IMR-90 (cell line): ENCODE measurements around the gene EHMT1.

ENCODE experiments used
- BHLHE40 ChIP-seq: fragments of 150-350 bp; IDR thresholded peaks from 2 replicates; pipeline ENCODE4 v1.6.1; 2016; ENCODE audit warnings: mild to moderate bottlenecking, low read depth, low read length
- CEBPB ChIP-seq: IDR thresholded peaks from 2 replicates; pipeline ENCODE4 v1.6.1; 2012; ENCODE audit warnings: low read depth, low read length, improper control_type of control experiment
- CHD1 ChIP-seq: IDR thresholded peaks from 2 replicates; pipeline ENCODE4 v1.6.1; 2012; ENCODE audit warnings: low read depth, low read length, improper control_type of control experiment
- FOS ChIP-seq: fragments of 150-350 bp; IDR thresholded peaks from 2 replicates; pipeline ENCODE4 v1.6.1; 2016; ENCODE audit warnings: low read depth, low read length
- NFE2L2 ChIP-seq: fragments of 150-350 bp; IDR thresholded peaks from 2 replicates; pipeline ENCODE4 v1.6.1; 2016; ENCODE audit warnings: low read depth, mild to moderate bottlenecking, low read length
- POLR2A ChIP-seq: IDR thresholded peaks from 2 replicates; pipeline ENCODE4 v1.6.1; 2012; ENCODE audit warnings: mild to moderate bottlenecking, low read depth, low read length
- RFX5 ChIP-seq: IDR thresholded peaks from 2 replicates; pipeline ENCODE4 v1.8.0; 2012; ENCODE audit warnings: low read depth, mild to moderate bottlenecking, low read length, moderate library complexity
- USF2 ChIP-seq: fragments of 150-350 bp; IDR thresholded peaks from 2 replicates; pipeline ENCODE4 v1.6.1; 2017; ENCODE audit warnings: mild to moderate bottlenecking, antibody characterized with exemption, low read length, low read depth
- TF ChIP-seq, protein P1 (sequence below): conservative IDR thresholded peaks from 2 replicates; pipeline ENCODE4 v1.5.1; 2012; ENCODE audit warnings: mild to moderate bottlenecking, low read depth, low read length, improper control_type of control experiment

DNA sequence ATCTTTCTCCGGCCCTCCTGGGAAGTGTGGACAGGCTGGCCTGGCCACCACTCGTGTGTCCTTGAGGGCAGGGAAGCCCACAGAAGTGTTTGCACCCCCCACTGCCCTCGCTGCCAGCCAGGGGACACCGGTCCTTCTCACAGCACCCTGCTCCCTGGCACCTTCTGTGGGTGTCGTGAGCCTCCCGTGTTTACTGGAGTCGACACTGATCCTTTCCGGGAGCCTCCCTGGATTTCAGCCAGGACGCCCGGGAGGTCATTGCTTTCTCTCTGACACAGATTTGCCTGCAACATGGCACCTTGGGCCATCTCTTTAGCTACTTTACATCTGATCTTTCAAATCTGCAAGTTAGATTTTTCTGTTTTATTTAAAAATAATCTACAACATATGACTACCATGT lies 138.3 kb downstream of the EHMT1 start:
- TF ChIP-seq, protein P1, sequence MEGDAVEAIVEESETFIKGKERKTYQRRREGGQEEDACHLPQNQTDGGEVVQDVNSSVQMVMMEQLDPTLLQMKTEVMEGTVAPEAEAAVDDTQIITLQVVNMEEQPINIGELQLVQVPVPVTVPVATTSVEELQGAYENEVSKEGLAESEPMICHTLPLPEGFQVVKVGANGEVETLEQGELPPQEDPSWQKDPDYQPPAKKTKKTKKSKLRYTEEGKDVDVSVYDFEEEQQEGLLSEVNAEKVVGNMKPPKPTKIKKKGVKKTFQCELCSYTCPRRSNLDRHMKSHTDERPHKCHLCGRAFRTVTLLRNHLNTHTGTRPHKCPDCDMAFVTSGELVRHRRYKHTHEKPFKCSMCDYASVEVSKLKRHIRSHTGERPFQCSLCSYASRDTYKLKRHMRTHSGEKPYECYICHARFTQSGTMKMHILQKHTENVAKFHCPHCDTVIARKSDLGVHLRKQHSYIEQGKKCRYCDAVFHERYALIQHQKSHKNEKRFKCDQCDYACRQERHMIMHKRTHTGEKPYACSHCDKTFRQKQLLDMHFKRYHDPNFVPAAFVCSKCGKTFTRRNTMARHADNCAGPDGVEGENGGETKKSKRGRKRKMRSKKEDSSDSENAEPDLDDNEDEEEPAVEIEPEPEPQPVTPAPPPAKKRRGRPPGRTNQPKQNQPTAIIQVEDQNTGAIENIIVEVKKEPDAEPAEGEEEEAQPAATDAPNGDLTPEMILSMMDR, result no peak
- no peak for TF ChIP-seq RFX5
- TF ChIP-seq POLR2A, result no peak
- no peak for TF ChIP-seq CHD1
- no peak for TF ChIP-seq FOS
- TF ChIP-seq USF2, result no peak
- no peak for TF ChIP-seq BHLHE40
- TF ChIP-seq CEBPB, result no peak
- TF ChIP-seq NFE2L2, result no peak
